Hypothalamus (tissue), 51 donors: ENCODE data around the gene ACOT8.
"Not testable (repeated sequence)": the region's sequence is repeated elsewhere in the genome, so short reads cannot be mapped to it uniquely, and the experiment has no call there.

Source experiments
- DNase-seq, 51 donors: peaks; one replicate each; lab custom pipeline; 2025; lab: John Stamatoyannopoulos, UW

Gene ACOT8

DNA sequence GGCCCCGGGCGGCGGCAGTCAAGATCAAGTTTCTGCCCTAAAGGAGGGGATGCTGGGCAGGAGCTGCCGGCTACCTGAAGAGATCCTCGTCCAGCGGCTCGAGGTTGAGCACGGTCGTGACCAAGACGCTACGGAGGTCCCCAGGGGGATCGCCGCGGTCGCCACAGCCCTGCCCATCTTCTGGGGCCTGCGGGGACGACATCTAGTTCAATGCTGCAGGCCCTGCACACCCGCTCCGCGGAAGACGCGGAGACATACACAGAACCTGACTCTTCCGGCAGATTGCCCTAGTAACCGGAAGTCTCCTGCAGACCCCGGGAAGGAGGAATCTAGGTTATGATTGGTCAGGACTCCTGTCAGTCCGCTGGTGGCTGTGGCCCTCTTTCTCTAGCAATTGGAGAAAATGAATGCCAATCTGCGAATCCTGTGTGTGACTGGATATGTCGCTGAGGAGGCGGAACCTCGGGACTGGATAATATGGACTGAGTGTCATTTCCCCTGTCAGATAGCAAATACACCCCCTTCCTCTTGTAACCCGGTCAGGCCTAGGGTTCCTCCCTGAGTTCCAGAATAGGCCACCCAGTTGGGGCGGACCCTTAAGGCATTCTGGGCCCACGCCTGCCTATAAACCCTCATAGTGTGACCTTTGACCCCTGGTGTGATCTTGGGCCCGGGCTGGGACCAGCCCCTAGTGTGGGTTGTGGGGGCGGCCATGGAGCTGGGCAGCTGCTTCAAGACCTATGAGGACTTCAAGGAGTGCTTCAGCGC is at the start of gene ACOT8, which contains the start of gene ZSWIM3:
Gene ACOT8 (minus strand): TSS at position 279 of the 768 bp plus-strand sequence. CDS start 77 bp downstream, at position 202.
Gene ZSWIM3 (plus strand): TSS at position 501 of the 768 bp plus-strand sequence. CDS start 212 bp downstream, at position 713.
- peak; percentile 40 to 98 (median 90) for DNase-seq

DNA sequence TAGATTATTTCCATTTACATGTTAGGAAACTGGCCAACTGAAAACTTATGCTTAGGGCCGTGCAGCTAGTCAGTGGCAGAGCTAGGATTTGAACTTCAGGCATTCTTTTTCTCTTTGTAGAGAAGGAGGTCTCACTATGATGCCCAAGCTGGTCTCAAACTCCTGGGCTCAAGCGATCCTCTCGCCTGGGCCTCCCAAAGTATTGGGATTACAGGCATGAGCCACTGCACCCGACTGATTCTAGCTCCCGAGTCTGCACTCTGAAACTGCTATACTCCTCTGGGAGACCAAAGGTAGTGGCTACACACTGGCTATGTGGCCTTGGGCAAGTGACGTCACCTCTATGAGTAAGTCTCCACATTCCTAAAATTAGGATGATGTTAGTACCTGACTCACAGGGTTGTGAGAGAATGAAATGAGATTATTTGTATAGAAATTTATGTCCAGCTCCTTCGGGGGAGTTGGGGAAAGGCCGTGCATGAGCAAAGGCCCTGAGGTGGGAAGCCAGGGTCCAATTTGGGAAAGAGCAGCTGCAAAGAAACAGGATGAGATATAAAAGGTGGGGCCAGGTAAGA is 48.4 kb upstream of the ACOT8 start:
- no peak for DNase-seq

GRCh38 chr20:45904583-45905504 is 47.7 kb upstream of the ACOT8 start:
- DNase-seq, result no peak

DNA sequence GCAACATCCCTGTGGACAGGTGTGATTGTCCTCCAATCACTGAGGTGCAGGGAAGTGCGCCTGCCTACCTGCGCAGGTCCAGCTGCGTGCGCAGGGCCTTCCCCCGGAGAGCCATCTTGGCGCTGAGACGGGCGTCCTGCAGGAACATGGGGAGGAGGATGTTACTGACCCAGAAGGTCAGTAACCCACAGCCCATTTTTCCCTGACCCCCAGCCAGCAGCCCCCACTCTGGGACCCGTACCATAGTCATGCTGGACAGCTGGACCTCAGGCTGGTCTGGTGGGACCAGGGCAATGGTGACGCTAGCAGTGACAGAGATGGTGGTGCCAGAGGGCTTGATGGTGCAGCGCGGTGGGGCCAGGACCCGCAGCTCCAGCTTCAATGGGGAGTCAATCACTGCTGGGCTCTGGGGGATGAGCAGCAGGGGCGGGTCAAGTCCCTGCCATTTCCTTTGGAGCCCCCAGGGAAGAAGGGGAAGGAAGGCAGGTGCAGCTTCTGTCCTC is 45.1 kb upstream of the ACOT8 start:
- DNase-seq, result no peak

DNA sequence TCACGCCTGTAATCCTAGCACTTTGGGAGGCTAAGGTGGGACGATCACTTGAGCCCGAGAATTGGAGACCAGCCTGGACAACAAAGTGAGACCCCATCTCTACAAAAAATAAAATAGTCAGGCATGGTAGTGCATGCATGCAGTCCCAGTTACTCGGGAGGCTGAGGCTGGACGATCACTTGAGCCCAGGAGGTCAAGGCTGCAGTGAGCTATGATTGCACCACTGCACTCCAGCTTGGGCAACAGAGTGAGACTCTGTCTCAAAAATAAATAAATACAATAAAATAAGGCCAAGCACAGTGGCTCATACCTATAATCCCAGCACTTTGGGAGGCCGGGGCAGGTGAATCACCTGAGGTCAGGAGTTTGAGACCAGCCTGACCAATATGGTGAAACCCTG is 44.1 kb upstream of the ACOT8 start:
- not testable (repeated sequence) for DNase-seq

DNA sequence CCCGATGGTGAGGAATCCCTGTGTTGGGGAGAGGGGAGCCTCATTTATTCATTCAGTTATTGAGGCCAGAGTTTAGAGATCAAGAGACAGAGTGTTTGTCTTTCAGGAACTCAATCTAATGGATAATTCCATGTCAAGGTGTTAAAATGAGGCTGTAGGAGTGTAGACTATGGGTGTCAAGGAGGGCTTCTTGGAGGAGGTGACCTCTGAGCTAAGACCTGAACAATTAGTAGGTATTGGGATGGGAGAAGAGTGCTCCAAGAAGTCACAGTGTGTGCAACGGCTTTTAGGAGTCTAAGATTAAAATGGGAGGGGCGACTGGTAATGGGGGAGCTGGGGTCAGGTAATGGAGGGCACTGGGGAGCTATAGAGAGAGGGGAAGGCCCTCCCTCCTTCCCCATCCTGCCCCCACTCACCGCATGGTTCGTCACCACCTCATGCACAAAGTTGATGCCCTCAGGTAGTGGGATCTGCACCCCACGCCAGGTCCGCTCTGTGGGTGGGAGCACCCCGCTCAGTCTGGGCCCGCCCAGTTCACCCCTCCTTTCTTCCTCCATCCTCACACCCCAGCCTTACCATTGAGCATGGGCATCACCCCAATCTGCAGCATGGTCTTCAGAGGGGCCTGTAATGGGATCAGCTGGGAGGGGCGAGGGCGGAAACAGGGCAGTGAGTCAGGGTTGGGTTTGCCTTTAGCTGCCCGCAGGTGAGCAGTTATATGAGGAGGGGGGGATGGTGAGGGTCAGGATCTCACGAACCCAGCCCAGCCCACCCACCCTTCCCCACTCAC is 42.0 kb upstream of the ACOT8 start:
- DNase-seq, result no peak

DNA sequence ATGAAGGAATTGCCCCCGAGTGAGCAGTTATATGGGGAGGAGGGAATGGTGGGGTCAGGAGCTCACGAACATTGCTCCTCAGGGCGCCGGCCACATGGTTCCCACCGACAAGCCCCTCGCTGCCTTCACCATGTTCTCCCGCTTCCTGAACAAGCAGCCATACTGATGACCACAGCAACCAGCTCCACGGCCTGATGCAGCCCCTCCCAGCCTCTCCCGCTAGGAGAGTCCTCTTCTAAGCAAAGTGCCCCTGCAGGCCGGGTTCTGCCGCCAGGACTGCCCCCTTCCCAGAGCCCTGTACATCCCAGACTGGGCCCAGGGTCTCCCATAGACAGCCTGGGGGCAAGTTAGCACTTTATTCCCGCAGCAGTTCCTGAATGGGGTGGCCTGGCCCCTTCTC is 41.1 kb upstream of the ACOT8 start:
- DNase-seq, result no peak

- DNase-seq, result no peak
Observed at GRCh38 chr20:45897692-45898091, 40.5 kb upstream of the ACOT8 start.

GRCh38 chr20:45897289-45897688 is 40.1 kb upstream of the ACOT8 start:
- no peak for DNase-seq

DNA sequence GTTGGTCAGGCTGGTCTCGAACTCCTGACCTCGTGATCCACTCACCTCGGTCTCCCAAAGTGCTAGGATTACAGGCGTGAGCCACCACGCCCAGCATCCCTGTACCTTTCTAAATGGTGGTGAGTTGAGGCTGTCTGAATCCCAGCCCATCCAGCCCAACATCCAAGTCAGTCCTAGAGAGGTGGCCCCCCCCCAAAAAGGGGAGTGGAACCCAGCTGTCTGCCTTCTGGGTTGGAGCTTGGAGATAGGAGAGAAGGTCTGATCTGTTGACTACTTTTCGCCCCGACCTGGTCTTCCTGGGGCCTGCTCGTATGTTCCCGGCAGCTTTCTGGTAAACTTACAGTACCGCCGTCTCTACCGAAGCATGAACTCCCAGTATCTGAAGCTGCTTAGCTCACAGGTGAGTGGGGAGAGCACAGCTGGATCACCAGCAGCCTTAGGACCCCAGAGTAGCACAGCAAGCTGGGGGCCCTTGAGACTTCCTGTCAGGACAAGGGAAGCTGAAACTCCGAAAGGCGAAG is 39.5 kb upstream of the ACOT8 start:
- no peak for DNase-seq

GRCh38 chr20:45894797-45895196 is 37.6 kb upstream of the ACOT8 start:
- DNase-seq, result no peak

GRCh38 chr20:45893831-45894230 is 36.6 kb upstream of the ACOT8 start:
- no peak for DNase-seq

DNA sequence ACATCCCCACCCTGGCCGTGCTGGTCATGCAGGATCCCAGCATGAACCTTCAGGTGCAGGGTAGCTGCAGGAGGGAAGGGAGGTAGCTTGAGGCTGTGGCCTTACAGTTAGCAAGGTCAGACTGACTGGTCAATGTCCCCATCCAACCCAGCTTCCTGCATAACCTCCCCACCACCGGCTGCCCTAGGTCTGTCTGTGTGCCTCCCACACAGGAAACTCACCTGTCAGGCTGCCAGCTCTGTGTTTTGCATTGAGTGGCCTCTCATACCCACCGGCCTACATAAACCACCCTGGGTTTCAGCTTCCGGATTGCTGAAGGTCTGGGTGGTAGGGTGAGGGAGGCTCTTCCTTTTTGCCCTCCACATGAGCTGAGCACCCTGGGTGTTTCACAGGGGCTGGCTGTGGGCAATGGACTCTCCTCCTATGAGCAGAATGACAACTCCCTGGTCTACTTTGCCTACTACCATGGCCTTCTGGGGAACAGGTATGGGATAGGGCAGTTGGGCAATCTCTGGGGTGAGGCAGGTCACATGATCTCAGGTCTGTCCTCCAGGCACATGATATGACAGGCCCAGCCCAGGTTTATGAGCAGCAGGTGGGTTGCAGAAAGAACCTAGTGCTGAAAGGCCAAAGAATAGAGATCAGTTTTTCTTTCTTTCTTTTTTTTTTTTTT is 35.8 kb upstream of the ACOT8 start:
- DNase-seq, result no peak

GRCh38 chr20:45892049-45892825 is 35.0 kb upstream of the ACOT8 start:
- peak in 1 of 51 donors; percentile 6 for DNase-seq

- DNase-seq, result peak; percentile 62 to 95 (median 86)
Observed at GRCh38 chr20:45890985-45891983, 34.1 kb upstream of the ACOT8 start, which contains the start of the genes CTSA and NEURL2. TSS of gene CTSA (plus strand) at chr20:45891335. CDS start at chr20:45891569, 234 bp downstream. TSS of gene NEURL2 (minus strand) at chr20:45891208. CDS start at chr20:45890991, 217 bp downstream.

DNA sequence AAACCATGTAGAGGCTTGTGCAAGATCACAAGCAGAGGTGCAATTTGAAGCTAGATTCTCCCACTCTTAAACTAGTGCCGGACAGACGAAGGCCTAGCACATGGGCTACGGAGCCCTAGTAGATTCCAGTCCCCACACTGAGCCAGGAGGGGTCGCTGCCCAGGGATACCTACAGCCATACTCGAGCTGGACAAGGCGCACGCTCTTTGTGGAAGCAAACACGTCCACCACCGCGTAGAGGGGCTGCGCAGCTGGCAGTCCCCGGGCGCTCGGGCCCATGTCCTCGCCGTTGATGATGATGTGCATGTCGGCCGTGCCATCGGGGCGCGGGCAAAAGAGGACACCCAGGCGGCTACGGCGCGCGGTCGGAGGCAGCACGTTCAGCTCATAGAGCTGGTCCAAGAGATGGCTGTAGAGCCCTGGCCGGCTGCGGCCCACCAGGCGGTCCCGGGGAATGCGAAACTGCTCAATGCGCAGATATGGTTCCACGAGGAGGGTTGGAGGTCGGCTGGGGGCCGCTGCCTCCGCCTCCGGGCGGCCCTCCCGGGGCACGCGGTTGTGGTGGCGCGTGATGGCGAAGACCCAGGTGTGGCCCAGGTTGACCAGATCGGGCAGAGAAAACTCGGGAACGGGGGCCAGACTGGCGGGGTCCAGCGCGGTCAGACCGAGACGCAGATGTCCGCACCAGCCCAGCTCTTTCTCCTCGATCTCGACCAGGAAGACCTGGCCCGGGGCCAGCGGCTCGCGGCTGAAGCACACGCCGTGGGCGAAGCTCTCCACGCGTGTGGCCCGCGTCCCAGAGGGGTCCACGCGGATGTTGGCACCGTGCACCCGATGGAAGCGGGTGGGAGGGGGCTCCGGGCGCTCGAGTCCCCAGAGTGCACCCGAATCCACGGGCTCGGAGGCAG is 33.1 kb upstream of the ACOT8 start:
- DNase-seq, result peak in 48 of 51 donors; percentile 17 to 80 (median 58)
